ENCODE results near the gene SLC18A2.

Gene SLC18A2

DNA sequence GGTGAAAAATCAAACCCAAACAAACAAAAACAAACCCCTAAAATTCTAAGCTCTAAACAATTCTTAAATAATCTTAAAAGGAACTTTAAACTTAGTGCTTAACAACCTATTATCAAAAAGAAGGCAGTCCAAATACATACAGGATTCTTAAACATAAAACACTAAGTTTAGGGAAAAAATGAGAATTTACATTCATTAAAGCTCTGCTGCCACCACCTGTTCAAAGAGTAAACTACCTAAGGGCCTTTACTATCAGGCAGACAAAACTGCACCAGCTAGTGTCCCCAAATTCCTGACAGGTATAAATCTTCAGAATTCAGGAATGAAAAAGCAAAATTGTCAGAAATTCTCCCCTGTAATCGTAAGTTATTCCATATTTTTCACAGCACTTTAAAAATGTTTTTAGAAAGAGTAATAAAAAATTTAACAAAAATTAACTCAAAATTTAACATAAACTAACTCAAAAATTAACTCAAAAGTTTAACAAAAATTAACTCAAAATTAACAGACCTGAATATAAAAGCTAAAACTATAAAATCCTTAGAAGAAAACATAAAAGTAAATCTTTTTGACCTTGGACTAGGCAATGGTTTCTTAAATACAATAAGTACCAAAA, 79.2 kb downstream of the SLC18A2 start:
- DNase-seq, result peak; percentile 15

DNA sequence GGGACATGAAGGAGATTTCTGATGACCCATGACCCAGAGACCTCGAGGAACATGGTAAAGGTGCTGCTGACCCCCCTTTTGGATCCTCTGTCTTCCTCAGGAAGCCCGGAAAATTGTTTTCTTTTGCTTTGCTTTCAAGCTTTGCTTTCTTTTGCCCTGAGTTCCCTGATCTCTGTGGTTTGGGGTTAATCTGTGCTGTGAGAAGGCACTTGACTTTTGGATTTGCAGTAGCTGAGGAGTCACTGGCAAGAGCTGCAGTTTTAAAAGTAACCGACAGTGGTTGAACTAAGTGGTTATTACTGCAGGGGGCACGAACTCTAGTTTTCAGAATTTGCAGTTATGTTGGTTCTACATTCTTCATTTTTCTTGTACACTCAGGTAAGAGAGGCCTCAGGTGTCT, 81.3 kb downstream of the SLC18A2 start:
- no peak for DNase-seq

DNA sequence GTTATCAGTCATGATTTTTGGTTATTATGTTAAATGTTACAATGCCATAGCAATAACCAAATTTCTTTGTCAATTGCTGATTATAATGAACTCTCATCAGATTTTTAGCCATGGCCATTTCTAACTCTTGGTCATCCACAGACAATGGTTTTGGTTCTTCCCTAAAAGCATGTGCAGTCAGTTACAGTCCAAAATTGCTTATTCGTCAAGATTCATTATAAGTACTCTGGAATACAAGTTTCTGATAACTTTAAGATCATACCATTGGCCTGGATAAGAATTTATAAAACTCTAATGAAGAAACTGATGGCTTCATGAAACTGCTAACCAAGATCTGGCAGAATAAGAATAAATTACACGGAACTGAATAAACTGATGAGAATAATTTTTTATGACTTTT, 83.5 kb downstream of the SLC18A2 start:
- no peak for DNase-seq

DNA sequence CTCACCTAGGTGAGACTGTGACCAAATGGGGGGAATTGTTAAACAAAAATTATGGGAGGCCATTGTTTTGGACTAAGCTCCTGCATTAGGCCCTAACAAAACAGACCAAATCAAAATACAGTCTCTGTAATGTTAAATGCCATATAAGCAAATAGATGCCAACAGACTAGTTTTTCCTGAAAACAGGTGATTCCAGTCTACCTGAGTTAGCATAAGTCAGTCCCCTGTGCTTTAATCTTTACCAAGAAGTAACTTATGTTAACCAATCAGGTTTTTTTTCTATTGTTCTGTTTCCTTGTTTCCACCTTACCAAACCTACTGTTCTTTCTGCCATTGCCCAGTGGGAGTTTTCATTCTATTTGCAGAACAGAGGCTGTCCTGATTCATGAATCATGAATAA, 86.3 kb downstream of the SLC18A2 start:
- DNase-seq, result no peak
